HG03280 (cell line): ENCODE data around the gene NCF4.

Source experiments
- ATAC-seq: cut with Tn5 transposase; IDR thresholded peaks from one replicate; pipeline ENCODE4 v1.9.1; 2021; ENCODE audit warnings: mild to moderate bottlenecking, moderate library complexity; ENCODE audit not compliant: unreplicated experiment

NCF4 gene

GRCh38 chr22:36892292-36892691 lies 31.5 kb downstream of the NCF4 start:
- no peak for ATAC-seq

- ATAC-seq = no peak
These were observed 32.5 kb downstream of the NCF4 start for GRCh38 chr22:36893262-36893661.

GRCh38 chr22:36894266-36894665 lies 33.5 kb downstream of the NCF4 start:
- no peak for ATAC-seq

- ATAC-seq = no peak
These were observed 36.8 kb downstream of the NCF4 start for GRCh38 chr22:36897611-36898010.

- no peak for ATAC-seq
These were observed 37.9 kb downstream of the NCF4 start for GRCh38 chr22:36898690-36899089.

GRCh38 chr22:36899498-36899897 lies 38.7 kb downstream of the NCF4 start:
- ATAC-seq = no peak

- ATAC-seq = no peak
These were observed 39.4 kb downstream of the NCF4 start for GRCh38 chr22:36900225-36900624.

DNA sequence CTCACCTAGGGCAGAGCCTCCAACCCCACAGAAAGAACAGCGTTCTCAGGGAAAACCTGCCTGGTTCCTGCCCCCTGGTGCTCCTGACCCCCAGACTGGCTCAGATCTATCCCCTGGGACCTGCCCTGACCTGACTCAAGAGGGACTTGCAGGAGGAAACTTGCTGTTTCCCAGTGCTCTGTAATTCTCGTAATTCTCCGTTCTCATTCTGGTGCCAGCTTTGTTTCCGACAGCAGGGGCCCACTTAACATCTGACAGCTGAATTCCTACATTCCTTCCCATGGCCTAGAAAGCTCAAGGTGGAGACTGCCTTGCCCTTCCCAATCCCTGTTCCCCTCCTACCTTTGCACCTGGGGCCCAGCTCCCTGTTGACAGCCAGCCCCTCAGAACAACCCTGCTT lies 40.1 kb downstream of the NCF4 start:
- ATAC-seq = no peak

- ATAC-seq = peak; percentile 74
These were observed 40.8 kb downstream of the NCF4 start for GRCh38 chr22:36901411-36902142.

DNA sequence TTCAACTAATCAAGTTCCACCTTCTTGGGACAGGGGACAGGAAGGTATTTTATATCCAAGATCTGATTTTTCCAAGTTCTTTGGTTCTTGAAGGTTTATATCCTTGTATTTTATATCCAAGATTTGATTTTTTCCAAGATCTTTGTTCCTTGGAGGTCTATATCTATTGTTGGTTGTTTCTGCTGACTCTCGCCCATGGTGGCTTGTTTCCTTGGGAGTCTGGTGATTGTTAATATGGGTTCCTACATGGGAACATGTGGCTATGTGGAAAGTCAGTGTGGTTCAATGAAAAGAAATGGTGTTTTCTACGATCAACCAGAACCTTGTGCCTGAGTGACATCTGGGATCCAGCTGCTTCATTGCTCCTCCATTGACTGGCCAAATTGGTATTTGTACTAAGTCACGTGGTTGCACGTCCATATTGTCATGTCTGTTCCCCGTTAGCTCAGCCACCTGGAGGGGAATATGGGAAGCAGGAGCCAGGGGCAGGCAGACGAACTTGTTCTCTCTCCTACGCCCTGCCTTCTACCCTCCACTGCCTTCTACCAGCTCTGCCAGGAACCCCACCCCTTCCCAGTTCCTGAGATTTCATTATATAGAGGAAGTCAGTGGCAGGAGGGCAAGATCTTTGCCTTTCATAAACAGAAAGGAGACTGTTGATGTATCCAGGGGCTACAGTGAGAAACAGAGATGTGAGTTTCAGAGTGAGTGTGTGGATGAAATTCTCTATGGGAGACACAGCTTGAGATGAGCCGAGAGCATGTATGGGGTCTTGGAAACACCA lies 41.5 kb downstream of the NCF4 start:
- no peak for ATAC-seq

GRCh38 chr22:36904260-36904880 lies 43.6 kb downstream of the NCF4 start:
- no peak for ATAC-seq

- no peak for ATAC-seq
These were observed 46.7 kb downstream of the NCF4 start for GRCh38 chr22:36907253-36908195.

DNA sequence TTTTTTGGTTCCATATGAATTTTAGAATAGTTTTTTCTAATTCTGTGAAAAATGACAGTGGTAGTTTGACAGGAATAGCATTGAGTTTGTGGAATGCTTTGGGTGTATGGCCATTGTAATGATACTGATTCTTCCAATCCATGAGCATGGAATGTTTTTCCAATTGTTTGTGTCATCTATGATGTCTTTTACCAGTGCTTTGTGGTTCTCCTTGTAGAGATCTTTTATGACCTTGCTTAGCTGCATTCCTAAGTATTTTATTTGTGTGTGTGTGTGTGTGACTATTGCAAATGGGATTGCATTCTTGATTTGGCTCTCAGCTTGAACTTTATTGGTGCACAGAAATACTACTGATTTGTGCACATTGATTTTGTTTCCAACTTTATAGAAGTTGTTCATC lies 49.7 kb downstream of the NCF4 start:
- ATAC-seq = no peak

GRCh38 chr22:36911887-36912661 lies 51.3 kb downstream of the NCF4 start:
- ATAC-seq = no peak

GRCh38 chr22:36912694-36913426 lies 52.1 kb downstream of the NCF4 start:
- ATAC-seq = no peak

- no peak for ATAC-seq
These were observed 52.9 kb downstream of the NCF4 start, which contains the start of gene CSF2RB for GRCh38 chr22:36913427-36914389. Gene CSF2RB, plus strand, starts transcription at chr22:36913628. Its CDS starts 8,580 bp downstream, at chr22:36922208.

GRCh38 chr22:36914390-36914752 lies 53.6 kb downstream of the NCF4 start:
- no peak for ATAC-seq

- ATAC-seq = no peak
These were observed 55.2 kb downstream of the NCF4 start for GRCh38 chr22:36916034-36916433.
